ENCODE results near the gene CSNK1G2. TPM values are rescaled to one million over a fixed set of nuclear protein-coding genes. Genes with fewer than 3 reads are reported as not detected.

CSNK1G2 gene
- total RNA-seq, 2 donors from 2014 or later, result 29.0 to 35.8 TPM

DNA sequence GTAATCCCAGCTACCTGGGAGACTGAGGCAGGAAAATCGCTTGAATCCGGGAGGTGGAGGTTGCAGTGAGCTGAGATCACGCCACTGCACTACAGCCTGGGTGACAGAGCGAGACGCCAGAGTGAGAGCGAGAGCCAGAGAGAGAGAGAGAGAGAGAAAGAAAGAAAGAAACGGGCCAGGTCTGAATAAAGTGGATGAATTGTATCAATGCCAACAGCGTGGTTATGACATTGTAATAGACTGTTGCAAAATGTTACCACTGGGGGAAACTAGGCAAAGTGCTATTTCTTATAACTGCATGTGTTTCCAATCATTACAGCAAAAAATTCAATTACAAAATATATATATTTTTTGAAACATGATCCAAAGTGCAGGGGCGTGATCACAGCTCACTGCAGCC is 86.4 kb downstream of the CSNK1G2 start:
- no peak for DNase-seq (ENCODE audit: low spot score)
- Histone ChIP-seq H3K36me3 (no peaks in the 10 kb centered on the region), H3K27me3 (no peaks in the 10 kb centered on the region), H3K4me3 (no peak overlapping the region), H3K4me1 (peaks cover 0 to 30% of the 10 kb centered on the region in 2 donors), H3K27ac (no peak overlapping the region), H3K9me3 (peaks cover 0 to 3% of the 10 kb centered on the region in 2 donors)
- TF ChIP-seq, protein P1, sequence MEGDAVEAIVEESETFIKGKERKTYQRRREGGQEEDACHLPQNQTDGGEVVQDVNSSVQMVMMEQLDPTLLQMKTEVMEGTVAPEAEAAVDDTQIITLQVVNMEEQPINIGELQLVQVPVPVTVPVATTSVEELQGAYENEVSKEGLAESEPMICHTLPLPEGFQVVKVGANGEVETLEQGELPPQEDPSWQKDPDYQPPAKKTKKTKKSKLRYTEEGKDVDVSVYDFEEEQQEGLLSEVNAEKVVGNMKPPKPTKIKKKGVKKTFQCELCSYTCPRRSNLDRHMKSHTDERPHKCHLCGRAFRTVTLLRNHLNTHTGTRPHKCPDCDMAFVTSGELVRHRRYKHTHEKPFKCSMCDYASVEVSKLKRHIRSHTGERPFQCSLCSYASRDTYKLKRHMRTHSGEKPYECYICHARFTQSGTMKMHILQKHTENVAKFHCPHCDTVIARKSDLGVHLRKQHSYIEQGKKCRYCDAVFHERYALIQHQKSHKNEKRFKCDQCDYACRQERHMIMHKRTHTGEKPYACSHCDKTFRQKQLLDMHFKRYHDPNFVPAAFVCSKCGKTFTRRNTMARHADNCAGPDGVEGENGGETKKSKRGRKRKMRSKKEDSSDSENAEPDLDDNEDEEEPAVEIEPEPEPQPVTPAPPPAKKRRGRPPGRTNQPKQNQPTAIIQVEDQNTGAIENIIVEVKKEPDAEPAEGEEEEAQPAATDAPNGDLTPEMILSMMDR (IDR thresholded peaks at IDR 0.05), result no peak

Other genes starting within 250 kb of the CSNK1G2 start
- not detected for gene ONECUT3, start 187.7 kb upstream of the CSNK1G2 start, total RNA-seq
- gene ATP8B3, start 128.9 kb upstream of the CSNK1G2 start, total RNA-seq, result under 1 TPM; 0.51 to 0.74 TPM
- gene REXO1, start 92.7 kb upstream of the CSNK1G2 start, total RNA-seq, result 10 to 100 TPM in 1 of 2 donors, 1 to 10 TPM in 1; 9.6 to 12.1 TPM
- gene KLF16, start 77.6 kb upstream of the CSNK1G2 start, total RNA-seq, result 1 to 10 TPM; 4.4 to 5.6 TPM
- gene ABHD17A, start 55.7 kb upstream of the CSNK1G2 start, total RNA-seq, result 10 to 100 TPM; 92.6 to 99.5 TPM
- gene ADAT3, start 35.8 kb upstream of the CSNK1G2 start, total RNA-seq, result 1 to 10 TPM; 1.7 to 4.0 TPM
- gene SCAMP4, start 35.8 kb upstream of the CSNK1G2 start, total RNA-seq, result 10 to 100 TPM; 35.0 to 42.1 TPM
- 10 to 100 TPM; 54.8 to 55.9 TPM for gene BTBD2, start 74.5 kb downstream of the CSNK1G2 start, total RNA-seq
- 100 to 1,000 TPM in 1 of 2 donors, 10 to 100 TPM in 1; 90.3 to 107 TPM for gene MKNK2, start 110.1 kb downstream of the CSNK1G2 start, total RNA-seq
- gene MOB3A, start 155.2 kb downstream of the CSNK1G2 start, total RNA-seq, result 10 to 100 TPM; 19.7 to 29.4 TPM
- 1 to 10 TPM in 1 of 2 donors, under 1 TPM in 1; 0.67 to 1.4 TPM for gene IZUMO4, start 155.7 kb downstream of the CSNK1G2 start, total RNA-seq
- 10 to 100 TPM; 82.7 to 95.8 TPM for gene AP3D1, start 210.4 kb downstream of the CSNK1G2 start, total RNA-seq
- 10 to 100 TPM in 1 of 2 donors, 1 to 10 TPM in 1; 6.7 to 10.3 TPM for gene DOT1L, start 222.8 kb downstream of the CSNK1G2 start, total RNA-seq

All from right atrium auricular region (tissue), 2 donors.